Breast epithelium (tissue), 4 donors: ENCODE results near the gene NSMCE4A. TPM values are rescaled to one million over a fixed set of nuclear protein-coding genes. Genes with fewer than 3 reads are reported as not detected.
"Not testable (repeated sequence)": the region's sequence is repeated elsewhere in the genome, so short reads cannot be mapped to it uniquely, and the experiment has no call there.

ENCODE experiments used
- DNase-seq, 2 donors: peaks; one replicate each; pipeline ENCODE4 v3.0.0-alpha.2; 2019; ENCODE audit warnings: low spot score in 2 of 2
- H3K27ac ChIP-seq, 2 donors: fragments of 200-600 bp; sonication (generic) in 1 of 2; one replicate each; pipeline ENCODE4 v1.5.1; 2016 to 2019; ENCODE audit warnings: mild to moderate bottlenecking in 1 of 2
- H3K27me3 ChIP-seq, 2 donors: fragments of 200-600 bp; sonication (generic) in 1 of 2; one replicate each; pipeline versions ENCODE4 v1.5.1 to v1.6.0; 2017 to 2019; ENCODE audit warnings: control low read depth in 1 of 2, mild to moderate bottlenecking in 1 of 2
- H3K36me3 ChIP-seq: fragments of 200-600 bp; one replicate; pipeline ENCODE4 v1.5.1; 2019
- H3K4me1 ChIP-seq, 2 donors: fragments of 200-600 bp; sonication (generic); one replicate each; pipeline ENCODE4 v1.5.1; 2016 to 2019; ENCODE audit warnings: control low read depth in 1 of 2
- H3K4me3 ChIP-seq, 3 donors: fragments of 200-600 bp; sonication (generic); 1 replicate in 2 of 3; 2 replicates in 1 of 3; pipeline ENCODE4 v1.5.1; 2016 to 2019; ENCODE audit warnings: mild to moderate bottlenecking in 3 of 3, moderate library complexity in 2 of 3
- H3K9me3 ChIP-seq, 2 donors: fragments of 200-600 bp; sonication (generic) in 1 of 2; one replicate each; pipeline ENCODE4 v1.5.1; 2016 to 2019; ENCODE audit warnings: control low read depth in 1 of 2
- POLR2A ChIP-seq: fragments of 450-650 bp; IDR thresholded peaks from one replicate; pipeline ENCODE4 v1.6.1; 2016; ENCODE audit warnings: antibody characterized with exemption, mild to moderate bottlenecking, moderate library complexity
- POLR2AphosphoS5 ChIP-seq, 3 donors: sonication (generic); formaldehyde crosslinking; IDR thresholded peaks; one replicate each; pipeline ENCODE4 v1.6.1; 2017; ENCODE audit warnings: antibody characterized with exemption in 3 of 3
- intact Hi-C: fragments of 100-400 bp; cut with DNase I; formaldehyde crosslinking; loops from one replicate; pipeline ENCODE4 v1.15.1; 2023; ENCODE audit warnings: low total_unique reads
- total RNA-seq, 3 donors: library from RNA; depleted of rRNA; stranded (reverse); fragments of >200 nt; gene quantifications; one replicate each; pipeline ENCODE4 v1.1.0, GENCODE V29; 2016
- TF ChIP-seq, protein P1 (sequence below), 3 donors: fragments of 450-650 bp; IDR thresholded peaks; one replicate each; pipeline ENCODE4 v1.5.1; 2016 to 2017; ENCODE audit warnings: antibody characterized with exemption in 3 of 3, mild to moderate bottlenecking in 3 of 3, moderate library complexity in 3 of 3

Gene NSMCE4A
- total RNA-seq, 3 donors from 2014 or later: 72.2 to 120 (median 119) TPM

DNA sequence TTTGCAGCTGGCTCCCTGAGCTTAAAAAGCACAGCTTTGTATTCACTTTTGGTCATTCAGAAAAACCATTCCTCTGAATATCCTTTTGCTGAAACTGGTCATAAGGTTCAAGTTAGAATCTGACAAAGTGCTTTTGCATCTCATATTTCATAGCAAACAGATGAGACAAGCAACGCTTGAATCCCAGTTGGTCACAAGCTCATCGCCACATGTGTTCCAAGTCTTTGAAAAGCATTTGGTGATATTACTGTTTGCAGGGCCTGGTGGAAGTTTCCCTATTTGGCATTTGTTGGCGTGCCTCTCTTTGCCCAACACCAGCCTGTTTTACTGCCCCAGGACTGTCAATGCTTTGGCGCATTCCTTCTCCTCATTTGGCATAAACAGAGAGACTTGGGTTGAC is 24.3 kb upstream of the NSMCE4A start:
- Histone ChIP-seq H3K4me1 (peaks cover 0 to 2% of the 10 kb centered on the region in 2 donors), H3K9me3 (peaks cover 10 to 19% of the 10 kb centered on the region in 2 donors), H3K27me3 (no peaks in the 10 kb centered on the region), H3K27ac (no peak overlapping the region), H3K36me3 (no peaks in the 10 kb centered on the region), H3K4me3 (no peak overlapping the region)
- TF ChIP-seq, protein P1, sequence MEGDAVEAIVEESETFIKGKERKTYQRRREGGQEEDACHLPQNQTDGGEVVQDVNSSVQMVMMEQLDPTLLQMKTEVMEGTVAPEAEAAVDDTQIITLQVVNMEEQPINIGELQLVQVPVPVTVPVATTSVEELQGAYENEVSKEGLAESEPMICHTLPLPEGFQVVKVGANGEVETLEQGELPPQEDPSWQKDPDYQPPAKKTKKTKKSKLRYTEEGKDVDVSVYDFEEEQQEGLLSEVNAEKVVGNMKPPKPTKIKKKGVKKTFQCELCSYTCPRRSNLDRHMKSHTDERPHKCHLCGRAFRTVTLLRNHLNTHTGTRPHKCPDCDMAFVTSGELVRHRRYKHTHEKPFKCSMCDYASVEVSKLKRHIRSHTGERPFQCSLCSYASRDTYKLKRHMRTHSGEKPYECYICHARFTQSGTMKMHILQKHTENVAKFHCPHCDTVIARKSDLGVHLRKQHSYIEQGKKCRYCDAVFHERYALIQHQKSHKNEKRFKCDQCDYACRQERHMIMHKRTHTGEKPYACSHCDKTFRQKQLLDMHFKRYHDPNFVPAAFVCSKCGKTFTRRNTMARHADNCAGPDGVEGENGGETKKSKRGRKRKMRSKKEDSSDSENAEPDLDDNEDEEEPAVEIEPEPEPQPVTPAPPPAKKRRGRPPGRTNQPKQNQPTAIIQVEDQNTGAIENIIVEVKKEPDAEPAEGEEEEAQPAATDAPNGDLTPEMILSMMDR (IDR thresholded peaks at IDR 0.05): no peak
- TF ChIP-seq POLR2A: no peak
- TF ChIP-seq POLR2AphosphoS5 (IDR thresholded peaks at IDR 0.05): no peak
- DNase-seq: no peak
- intact Hi-C loops: no loop called here

DNA sequence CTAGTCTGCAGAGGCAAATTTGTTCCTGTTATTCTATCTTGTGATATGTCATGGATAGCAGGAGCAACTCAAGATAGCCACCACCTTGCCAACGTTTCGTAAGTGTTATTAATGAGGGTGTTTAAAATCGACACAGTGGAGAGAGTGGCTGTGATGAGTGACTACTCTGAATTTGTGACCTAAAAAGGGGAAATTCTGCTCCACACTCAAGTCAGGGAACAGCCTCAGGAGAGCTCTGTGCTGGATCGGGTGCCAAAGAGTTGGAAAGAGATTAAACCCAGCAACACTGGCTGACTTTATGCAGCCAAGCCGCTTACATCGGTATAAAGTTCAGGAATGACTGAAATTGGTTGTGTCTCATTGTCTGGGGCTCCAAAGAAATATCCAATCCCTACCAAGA is 23.4 kb upstream of the NSMCE4A start:
- TF ChIP-seq, protein P1 (IDR thresholded peaks at IDR 0.05): no peak
- TF ChIP-seq POLR2AphosphoS5 (IDR thresholded peaks at IDR 0.05): no peak
- no peak for TF ChIP-seq POLR2A
- intact Hi-C loops: no loop called here
- peak in 1 of 2 donors; percentile 51 for DNase-seq

DNA sequence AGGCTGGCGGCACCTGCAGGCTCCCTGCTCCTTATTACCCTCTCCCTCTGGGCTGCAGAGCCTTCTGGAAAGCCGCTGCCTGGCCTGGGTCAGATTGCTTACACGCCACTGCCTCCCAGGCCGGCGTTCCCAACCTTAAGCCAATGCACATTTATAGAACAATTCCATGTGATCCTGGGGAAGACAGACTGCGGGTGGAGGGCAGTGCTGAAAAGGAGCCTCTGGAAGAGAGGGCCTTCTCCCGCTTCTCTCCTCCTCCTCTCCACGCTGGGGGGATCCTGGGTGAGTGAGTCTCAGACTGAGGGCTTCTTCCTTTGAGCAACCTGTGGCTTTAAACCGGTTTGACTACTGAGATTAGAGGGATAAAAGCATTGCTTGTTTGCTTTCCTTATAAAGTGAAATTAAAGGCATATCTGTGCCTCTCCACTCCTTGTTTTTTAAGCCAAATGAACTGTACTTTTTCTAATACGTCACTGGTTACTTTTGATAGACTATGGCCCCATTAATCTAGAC is 19.5 kb upstream of the NSMCE4A start:
- Histone ChIP-seq H3K4me1 (peaks cover 0 to 7% of the 10 kb centered on the region in 2 donors), H3K4me3 (peak overlapping the region in 2 of 3 donors; percentile 25 to 45), H3K27ac (peak overlapping the region; percentile 89 to 90), H3K36me3 (no peaks in the 10 kb centered on the region), H3K27me3 (no peaks in the 10 kb centered on the region), H3K9me3 (no peaks in the 10 kb centered on the region)
- no peak for TF ChIP-seq POLR2A
- TF ChIP-seq POLR2AphosphoS5 (IDR thresholded peaks at IDR 0.05): no peak
- TF ChIP-seq, protein P1 (IDR thresholded peaks at IDR 0.05): no peak
- intact Hi-C loops: no loop called here
- peak; percentile 50 to 56 for DNase-seq

More for the DNA sequence above, 23.4 kb upstream of the NSMCE4A start:
- peaks cover 0 to 7% of the 10 kb centered on the region in 2 donors for H3K4me1 ChIP-seq
- no peak overlapping the region for H3K4me3 ChIP-seq
- peaks cover 10 to 19% of the 10 kb centered on the region in 2 donors for H3K9me3 ChIP-seq
- H3K36me3 ChIP-seq: no peaks in the 10 kb centered on the region
- peak overlapping the region; percentile 48 to 66 for H3K27ac ChIP-seq
- H3K27me3 ChIP-seq: no peaks in the 10 kb centered on the region

DNA sequence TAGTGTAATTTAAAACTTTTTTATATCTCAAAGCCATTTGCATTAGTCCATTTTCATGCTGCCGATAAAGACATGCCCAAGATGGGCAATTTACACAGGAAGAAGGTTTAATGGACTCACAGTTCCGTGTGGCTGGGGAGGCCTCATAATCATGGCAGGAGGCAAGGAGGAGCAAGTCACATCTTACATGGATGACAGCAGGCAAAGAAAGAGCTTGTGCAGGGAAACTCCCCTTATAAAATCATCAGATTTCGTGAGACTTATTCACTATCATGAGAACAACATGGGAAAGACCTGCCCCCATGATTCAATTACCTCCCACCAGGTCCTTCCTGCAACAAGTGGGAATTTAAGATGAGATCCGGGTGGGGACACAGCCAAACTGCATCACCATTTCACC is 16.7 kb upstream of the NSMCE4A start:
- H3K27ac ChIP-seq, H3K27me3 ChIP-seq, H3K4me1 ChIP-seq, H3K9me3 ChIP-seq, H3K4me3 ChIP-seq, H3K36me3 ChIP-seq, intact Hi-C loops, DNase-seq: not testable (repeated sequence)

DNA sequence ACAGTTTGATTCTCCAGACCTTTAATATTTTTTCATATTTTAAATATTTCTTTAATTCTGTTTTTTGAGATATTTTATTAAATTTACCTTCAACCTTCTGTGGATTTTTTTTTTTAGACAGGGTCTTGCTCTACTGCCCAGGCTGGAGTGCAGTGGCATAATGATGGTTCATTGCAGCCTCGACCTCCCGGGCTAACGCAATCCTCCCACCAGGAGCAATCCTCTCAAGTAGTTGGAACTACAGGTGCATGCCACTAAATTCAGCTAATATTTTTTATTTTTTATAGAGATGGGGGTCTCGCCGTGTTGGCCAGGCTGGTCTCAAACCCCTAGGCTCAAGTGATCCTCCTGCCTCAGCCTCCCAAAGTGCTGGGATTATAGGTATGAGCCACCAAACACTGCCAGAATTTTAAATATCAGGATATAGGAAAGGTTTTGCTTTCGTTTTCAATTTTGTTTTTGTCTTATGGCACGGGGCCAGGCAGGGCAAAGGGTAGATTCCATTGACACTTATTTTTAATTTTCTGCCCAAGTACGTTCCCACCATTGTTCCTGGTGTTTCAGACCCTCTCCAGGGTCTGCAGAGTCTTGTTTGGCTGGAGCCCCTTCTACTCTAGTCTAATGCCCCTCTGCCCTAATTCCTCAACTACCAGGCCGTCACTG is 15.1 kb upstream of the NSMCE4A start:
- Histone ChIP-seq H3K9me3 (no peaks in the 10 kb centered on the region), H3K27ac (peak overlapping the region in 1 of 2 donors; percentile 29), H3K27me3 (no peaks in the 10 kb centered on the region), H3K36me3 (no peaks in the 10 kb centered on the region), H3K4me3 (peak overlapping the region in 1 of 3 donors; percentile 9), H3K4me1 (peaks cover 0 to 7% of the 10 kb centered on the region in 2 donors)
- no peak for DNase-seq
- intact Hi-C loops: no loop called here
- TF ChIP-seq, protein P1 (IDR thresholded peaks at IDR 0.05): no peak
- TF ChIP-seq POLR2A: no peak
- TF ChIP-seq POLR2AphosphoS5 (IDR thresholded peaks at IDR 0.05): no peak
